ENCODE results near the gene CRTAC1. TPM values are rescaled to one million over a fixed set of nuclear protein-coding genes. Genes with fewer than 3 reads are reported as not detected.
A peak's percentile ranks its signal among the peaks of the same experiment; 100 is the strongest.

CRTAC1 gene
- total and polyA plus RNA-seq, 10 donors: 0.17 to 0.74 (median 0.26) TPM; not detected in 5

GRCh38 chr10:97822261-97822687 lies 208.1 kb downstream of the CRTAC1 start:
- no peaks in the 10 kb centered on the region for H3K4me1 ChIP-seq
- H3K36me3 ChIP-seq: no peaks in the 10 kb centered on the region
- 60 to 84% (median 78%) methylated on average over 7 to 10 of the region's 10 CpGs for WGBS, 5 donors
- no peaks in the 10 kb centered on the region for H3K9me3 ChIP-seq
- H3K4me3 ChIP-seq: no peak overlapping the region
- TF ChIP-seq POLR2AphosphoS5 (IDR thresholded peaks at IDR 0.05) (no peak), POLR2A (IDR thresholded peaks at IDR 0.05) (no peak), CTCF (IDR thresholded peaks at IDR 0.05 in 8 of 11, conservative IDR thresholded peaks at IDR 0.05 in 3 of 11) (no peak)
- peaks cover 0 to 19% (median 0%) of the 10 kb centered on the region in 7 donors for H3K27me3 ChIP-seq (replicated peaks in 1 of 7)
- no peak for DNase-seq
- intact Hi-C loops (cut with DNase I; ENCODE audit: low total_unique reads): no loop called here
- no peak overlapping the region for H3K27ac ChIP-seq

- no peaks in the 10 kb centered on the region for H3K9me3 ChIP-seq
- intact Hi-C loops (cut with DNase I; ENCODE audit: low total_unique reads): no loop called here
- H3K4me3 ChIP-seq: no peak overlapping the region
- 58 to 74% (median 64%) methylated on average over 7 to 9 of the region's 9 CpGs for WGBS, 5 donors
- no peak for TF ChIP-seq POLR2A (IDR thresholded peaks at IDR 0.05)
- TF ChIP-seq POLR2AphosphoS5 (IDR thresholded peaks at IDR 0.05): no peak
- no peak for TF ChIP-seq CTCF (IDR thresholded peaks at IDR 0.05 in 8 of 11, conservative IDR thresholded peaks at IDR 0.05 in 3 of 11)
- H3K36me3 ChIP-seq: no peaks in the 10 kb centered on the region
- peaks cover 0 to 26% (median 0%) of the 10 kb centered on the region in 7 donors for H3K27me3 ChIP-seq (replicated peaks in 1 of 7)
- H3K27ac ChIP-seq: no peak overlapping the region
- H3K4me1 ChIP-seq: no peaks in the 10 kb centered on the region
- peak; percentile 41 for DNase-seq
Measured at GRCh38 chr10:97821308-97822038, 208.9 kb downstream of the CRTAC1 start.

GRCh38 chr10:97820096-97820704 lies 210.2 kb downstream of the CRTAC1 start:
- Histone ChIP-seq H3K4me1 (no peaks in the 10 kb centered on the region), H3K27me3 (replicated peaks in 1 of 7) (peaks cover 0 to 37% (median 0%) of the 10 kb centered on the region in 7 donors), H3K4me3 (no peak overlapping the region), H3K36me3 (no peaks in the 10 kb centered on the region), H3K27ac (no peak overlapping the region), H3K9me3 (no peaks in the 10 kb centered on the region)
- 83 to 90% (median 86%) methylated on average over 8 of the region's 8 CpGs for WGBS, 5 donors
- intact Hi-C loops (cut with DNase I; ENCODE audit: low total_unique reads): no loop called here
- no peak for DNase-seq
- TF ChIP-seq POLR2A (IDR thresholded peaks at IDR 0.05): no peak
- TF ChIP-seq CTCF (IDR thresholded peaks at IDR 0.05 in 8 of 11, conservative IDR thresholded peaks at IDR 0.05 in 3 of 11): no peak
- no peak for TF ChIP-seq POLR2AphosphoS5 (IDR thresholded peaks at IDR 0.05)

GRCh38 chr10:97818572-97818971 lies 211.8 kb downstream of the CRTAC1 start:
- TF ChIP-seq POLR2AphosphoS5 (IDR thresholded peaks at IDR 0.05): no peak
- TF ChIP-seq CTCF (IDR thresholded peaks at IDR 0.05 in 8 of 11, conservative IDR thresholded peaks at IDR 0.05 in 3 of 11): no peak
- no peak for TF ChIP-seq POLR2A (IDR thresholded peaks at IDR 0.05)
- intact Hi-C loops (cut with DNase I; ENCODE audit: low total_unique reads): no loop called here
- peak; percentile 12 for DNase-seq
- Histone ChIP-seq H3K4me3 (no peak overlapping the region), H3K36me3 (no peaks in the 10 kb centered on the region), H3K4me1 (no peaks in the 10 kb centered on the region), H3K27me3 (replicated peaks in 1 of 7) (peaks cover 0 to 30% (median 0%) of the 10 kb centered on the region in 7 donors), H3K9me3 (no peaks in the 10 kb centered on the region), H3K27ac (no peak overlapping the region)

Data from spleen (tissue), 11 donors.